Mucosa of rectum (tissue), 2 donors: ENCODE results near the gene RNASEL.
"Not testable (repeated sequence)": the region's sequence is repeated elsewhere in the genome, so short reads cannot be mapped to it uniquely, and the experiment has no call there.

ENCODE experiments used
- H3K27ac ChIP-seq, 2 donors: one replicate each; pipeline ENCODE4 v1.7.0; 2013; ENCODE audit warnings: inconsistent platforms in 2 of 2, low read depth in 2 of 2, low read length in 2 of 2
- H3K27me3 ChIP-seq, 2 donors: one replicate each; pipeline ENCODE4 v1.7.0; 2013; ENCODE audit warnings: low read length in 2 of 2; ENCODE audit not compliant: control insufficient read depth in 2 of 2, insufficient read depth in 2 of 2
- H3K36me3 ChIP-seq, 2 donors: one replicate each; pipeline ENCODE4 v1.7.0; 2013; ENCODE audit warnings: low read length in 2 of 2; ENCODE audit not compliant: control insufficient read depth in 2 of 2, insufficient read depth in 2 of 2
- H3K4me1 ChIP-seq, 2 donors: one replicate each; pipeline ENCODE4 v1.7.0; 2013; ENCODE audit warnings: low read length in 2 of 2, mild to moderate bottlenecking in 1 of 2; ENCODE audit not compliant: control insufficient read depth in 2 of 2, insufficient read depth in 2 of 2
- H3K4me3 ChIP-seq, 2 donors: one replicate each; pipeline ENCODE4 v1.7.0; 2013; ENCODE audit warnings: low read length in 2 of 2
- H3K9ac ChIP-seq, 2 donors: one replicate each; pipeline ENCODE4 v1.7.0; 2013; ENCODE audit warnings: low read length in 2 of 2, low read depth in 1 of 2, mild to moderate bottlenecking in 1 of 2
- H3K9me3 ChIP-seq, 2 donors: one replicate each; pipeline ENCODE4 v1.7.0; 2013; ENCODE audit warnings: low read length in 2 of 2; ENCODE audit not compliant: control insufficient read depth in 2 of 2
- donor health status: healthy.
- donor health status: Normal muscosa, but diverticular disease.

RNASEL gene, protein sequence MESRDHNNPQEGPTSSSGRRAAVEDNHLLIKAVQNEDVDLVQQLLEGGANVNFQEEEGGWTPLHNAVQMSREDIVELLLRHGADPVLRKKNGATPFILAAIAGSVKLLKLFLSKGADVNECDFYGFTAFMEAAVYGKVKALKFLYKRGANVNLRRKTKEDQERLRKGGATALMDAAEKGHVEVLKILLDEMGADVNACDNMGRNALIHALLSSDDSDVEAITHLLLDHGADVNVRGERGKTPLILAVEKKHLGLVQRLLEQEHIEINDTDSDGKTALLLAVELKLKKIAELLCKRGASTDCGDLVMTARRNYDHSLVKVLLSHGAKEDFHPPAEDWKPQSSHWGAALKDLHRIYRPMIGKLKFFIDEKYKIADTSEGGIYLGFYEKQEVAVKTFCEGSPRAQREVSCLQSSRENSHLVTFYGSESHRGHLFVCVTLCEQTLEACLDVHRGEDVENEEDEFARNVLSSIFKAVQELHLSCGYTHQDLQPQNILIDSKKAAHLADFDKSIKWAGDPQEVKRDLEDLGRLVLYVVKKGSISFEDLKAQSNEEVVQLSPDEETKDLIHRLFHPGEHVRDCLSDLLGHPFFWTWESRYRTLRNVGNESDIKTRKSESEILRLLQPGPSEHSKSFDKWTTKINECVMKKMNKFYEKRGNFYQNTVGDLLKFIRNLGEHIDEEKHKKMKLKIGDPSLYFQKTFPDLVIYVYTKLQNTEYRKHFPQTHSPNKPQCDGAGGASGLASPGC

DNA sequence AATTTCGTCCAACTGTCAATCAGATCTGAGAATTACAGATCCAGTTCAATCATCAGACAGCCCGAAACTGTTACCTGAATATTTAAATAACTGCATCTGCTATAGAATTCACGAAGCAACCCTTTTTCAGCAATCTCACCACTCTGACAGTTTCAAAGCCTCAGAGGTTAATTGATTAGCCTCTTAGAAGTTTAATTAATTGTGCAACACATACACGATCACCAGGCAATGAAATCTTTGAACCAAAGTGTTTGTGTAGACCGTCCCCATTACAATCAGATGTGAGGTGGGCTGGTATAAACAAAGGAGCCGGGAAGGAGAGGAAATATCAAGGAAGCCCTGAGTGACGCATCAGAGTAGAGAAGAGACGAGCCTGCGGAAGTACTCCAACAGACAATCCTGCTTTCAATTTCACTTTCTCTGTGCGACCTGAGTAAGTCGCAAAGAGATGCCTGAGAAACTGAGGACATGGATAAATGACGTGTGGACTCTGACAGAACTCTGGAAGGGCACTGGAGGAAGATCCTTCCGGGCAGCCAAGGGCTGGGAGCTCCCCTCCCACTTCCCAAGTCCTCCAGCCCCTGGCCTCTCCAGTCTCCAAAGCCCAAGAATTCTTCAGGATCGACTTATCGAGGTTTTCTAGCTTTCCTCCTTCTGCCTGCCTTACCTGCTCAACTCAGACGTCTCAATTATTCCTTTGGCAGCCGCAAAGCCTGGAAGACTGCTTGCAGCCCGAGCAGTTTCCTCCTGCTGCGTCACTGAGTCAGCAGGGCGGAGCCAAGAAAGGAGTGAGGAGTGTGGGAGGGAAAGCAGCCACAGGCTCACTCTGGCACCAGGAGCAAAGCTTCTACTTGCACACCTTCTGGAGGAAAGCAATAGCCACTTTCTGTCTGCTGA lies at the start of gene RNASEL:
Gene RNASEL (minus strand): TSS at position 757 of the 897 bp plus-strand sequence. CDS start 2,450 bp downstream, outside the sequence.
- H3K4me3 ChIP-seq: peak within 1 kb of the TSS; percentile 95 to 99
- H3K9me3 ChIP-seq: no peaks in the 10 kb centered on the region
- peaks cover 9 to 12% of the 10 kb centered on the region in 2 donors for H3K4me1 ChIP-seq
- peak within 1 kb of the TSS; percentile 97 to 99 for H3K27ac ChIP-seq
- H3K9ac ChIP-seq: peak within 1 kb of the TSS; percentile 97 to 99
- peaks cover 2 to 3% of the 10 kb centered on the region in 2 donors for H3K36me3 ChIP-seq
- no peaks in the 10 kb centered on the region for H3K27me3 ChIP-seq

DNA sequence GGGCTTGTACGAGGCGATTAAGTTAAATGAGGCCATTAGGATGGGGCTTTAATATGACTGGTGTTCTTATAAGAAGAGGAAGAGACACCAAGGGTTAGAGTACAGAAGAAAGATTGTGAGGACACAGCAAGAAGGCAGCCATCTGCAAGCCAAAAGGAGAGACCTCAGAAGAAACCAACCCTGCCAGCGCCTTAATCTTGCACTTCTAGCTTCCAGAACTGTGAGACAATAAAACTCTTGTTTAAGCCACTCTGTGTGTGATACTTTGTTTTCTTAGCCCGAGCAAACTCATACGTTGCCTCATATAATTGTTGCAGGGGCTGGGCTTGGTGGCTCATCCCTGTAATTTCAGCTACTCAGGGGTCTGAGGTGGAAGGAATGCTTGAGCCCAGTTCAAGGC lies 48.7 kb upstream of the RNASEL start:
- Histone ChIP-seq H3K27me3 (no peaks in the 10 kb centered on the region), H3K9ac (no peak overlapping the region), H3K27ac (no peak overlapping the region), H3K36me3 (no peaks in the 10 kb centered on the region), H3K4me3 (no peak overlapping the region), H3K4me1 (peaks cover 0 to 2% of the 10 kb centered on the region in 2 donors), H3K9me3 (no peaks in the 10 kb centered on the region)

DNA sequence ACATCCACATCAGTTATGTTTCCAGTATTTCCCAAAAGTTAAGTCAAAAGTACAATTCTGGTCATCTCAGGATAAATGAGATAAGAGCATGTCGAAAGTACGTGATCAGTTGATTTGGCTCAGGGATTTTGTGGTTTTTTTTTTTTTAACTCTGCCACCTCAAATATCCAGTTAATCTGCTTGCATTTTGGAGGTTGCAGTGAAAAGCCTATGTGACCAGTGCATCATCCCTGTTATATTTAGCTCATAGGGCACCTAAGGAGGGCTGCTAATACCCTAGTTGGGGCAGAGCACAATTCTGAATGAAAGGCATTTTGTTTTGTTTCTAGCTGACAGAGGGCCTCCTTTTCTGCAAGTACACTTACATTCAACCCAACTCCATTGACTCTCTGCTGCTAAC lies 46.8 kb upstream of the RNASEL start:
- Histone ChIP-seq H3K9me3 (no peaks in the 10 kb centered on the region), H3K4me3 (no peak overlapping the region), H3K9ac (no peak overlapping the region), H3K27ac (no peak overlapping the region), H3K4me1 (peaks cover 0 to 6% of the 10 kb centered on the region in 2 donors), H3K36me3 (no peaks in the 10 kb centered on the region), H3K27me3 (no peaks in the 10 kb centered on the region)

DNA sequence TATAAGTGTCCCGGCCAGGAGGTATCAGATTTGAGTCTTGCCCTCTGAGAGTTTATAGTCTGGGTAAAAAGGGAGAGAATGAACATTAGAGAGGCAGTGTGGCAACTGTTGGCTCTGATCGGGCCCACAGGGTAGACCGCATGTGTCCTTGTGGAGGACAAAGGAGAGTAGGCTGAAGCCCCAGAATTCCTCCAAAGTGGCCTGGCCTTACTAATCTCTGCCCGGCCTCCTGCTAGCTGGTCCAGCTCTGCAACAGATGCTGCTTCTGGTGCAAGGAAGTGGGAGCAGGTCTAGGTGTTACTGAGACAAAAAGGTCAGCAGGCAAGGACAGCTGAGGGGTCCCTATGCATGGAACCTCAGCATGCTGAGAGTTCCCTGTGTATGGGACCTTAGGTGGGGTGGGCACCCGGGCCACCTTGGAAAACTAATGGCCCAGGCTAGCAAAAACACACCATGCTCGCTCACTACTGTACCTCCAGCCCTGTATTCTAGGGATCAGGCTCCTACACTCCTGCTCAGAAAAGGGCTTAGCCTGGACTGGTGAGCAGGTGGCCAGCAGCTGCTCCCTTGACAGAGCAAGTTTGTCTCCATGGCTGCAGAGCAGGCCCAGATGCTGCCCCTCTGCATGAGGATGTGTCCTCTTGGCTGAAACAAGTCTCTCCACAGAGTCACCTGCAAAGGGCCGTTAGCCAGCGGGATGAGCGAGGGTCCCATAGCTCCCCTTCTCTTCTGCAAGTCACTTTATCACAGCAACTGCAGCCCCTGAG lies 45.4 kb upstream of the RNASEL start:
- no peaks in the 10 kb centered on the region for H3K36me3 ChIP-seq
- no peak overlapping the region for H3K4me3 ChIP-seq
- no peaks in the 10 kb centered on the region for H3K27me3 ChIP-seq
- no peak overlapping the region for H3K9ac ChIP-seq
- peaks cover 0 to 13% of the 10 kb centered on the region in 2 donors for H3K4me1 ChIP-seq
- no peak overlapping the region for H3K27ac ChIP-seq
- H3K9me3 ChIP-seq: no peaks in the 10 kb centered on the region

GRCh38 chr1:182633657-182634281 lies 44.7 kb upstream of the RNASEL start:
- Histone ChIP-seq H3K9ac (no peak overlapping the region), H3K9me3 (no peaks in the 10 kb centered on the region), H3K4me3 (no peak overlapping the region), H3K27ac (peak overlapping the region in 1 of 2 donors; percentile 23), H3K4me1 (peaks cover 0 to 15% of the 10 kb centered on the region in 2 donors), H3K36me3 (no peaks in the 10 kb centered on the region), H3K27me3 (no peaks in the 10 kb centered on the region)

- Histone ChIP-seq H3K9me3 (no peaks in the 10 kb centered on the region), H3K4me3 (no peak overlapping the region), H3K27ac (peak overlapping the region in 1 of 2 donors; percentile 3), H3K36me3 (no peaks in the 10 kb centered on the region), H3K4me1 (peaks cover 0 to 15% of the 10 kb centered on the region in 2 donors), H3K27me3 (no peaks in the 10 kb centered on the region), H3K9ac (no peak overlapping the region)
Measured at GRCh38 chr1:182633031-182633430, 44.0 kb upstream of the RNASEL start.

- H3K4me3 ChIP-seq, H3K27ac ChIP-seq, H3K9ac ChIP-seq, H3K27me3 ChIP-seq, H3K9me3 ChIP-seq, H3K36me3 ChIP-seq: not testable (repeated sequence)
- peaks cover 0 to 15% of the 10 kb centered on the region in 2 donors for H3K4me1 ChIP-seq
Measured at GRCh38 chr1:182632441-182632857, 43.4 kb upstream of the RNASEL start.

GRCh38 chr1:182631954-182632353 lies 42.9 kb upstream of the RNASEL start:
- Histone ChIP-seq H3K4me1 (peaks cover 0 to 15% of the 10 kb centered on the region in 2 donors), H3K36me3 (no peaks in the 10 kb centered on the region), H3K27ac (no peak overlapping the region), H3K9ac (no peak overlapping the region), H3K4me3 (no peak overlapping the region), H3K9me3 (no peaks in the 10 kb centered on the region), H3K27me3 (no peaks in the 10 kb centered on the region)

GRCh38 chr1:182631053-182631677 lies 42.1 kb upstream of the RNASEL start:
- peaks cover 0 to 15% of the 10 kb centered on the region in 2 donors for H3K4me1 ChIP-seq
- no peak overlapping the region for H3K9ac ChIP-seq
- H3K27ac ChIP-seq: no peak overlapping the region

More at GRCh38 chr1:182631053-182631677, 42.1 kb upstream of the RNASEL start:
- H3K36me3 ChIP-seq: no peaks in the 10 kb centered on the region
- no peaks in the 10 kb centered on the region for H3K9me3 ChIP-seq
- H3K27me3 ChIP-seq: no peaks in the 10 kb centered on the region
- no peak overlapping the region for H3K4me3 ChIP-seq
